K562 (cell line): ENCODE measurements around the gene FAM200A. TPM values are rescaled to one million over a fixed set of nuclear protein-coding genes. Genes with fewer than 3 reads are reported as not detected.

Source experiments
- CREB3 ChIP-seq: fragments of 450-650 bp; conservative IDR thresholded peaks from 2 replicates; pipeline ENCODE4 v1.6.1; 2016; ENCODE audit warnings: missing genetic modification characterization, low read depth, mild to moderate bottlenecking, missing compliant biosample characterization, moderate library complexity
- CREB3L1 ChIP-seq: fragments of 450-650 bp; IDR thresholded peaks from 2 replicates; pipeline ENCODE4 v1.6.1; 2014; ENCODE audit warnings: low read depth, mild to moderate bottlenecking, moderate library complexity, borderline replicate concordance
- EP400 ChIP-seq: fragments of 450-650 bp; IDR thresholded peaks from 2 replicates; pipeline ENCODE4 v1.6.1; 2017; ENCODE audit warnings: antibody characterized with exemption, mild to moderate bottlenecking, moderate library complexity
- GABPB1 ChIP-seq: sonication (generic); formaldehyde crosslinking; IDR thresholded peaks from 2 replicates; pipeline ENCODE4 v1.8.0; 2022; ENCODE audit warnings: mild to moderate bottlenecking, missing genetic modification reagents
- HMG20A ChIP-seq: fragments of 450-650 bp; formaldehyde crosslinking; conservative IDR thresholded peaks from 2 replicates; pipeline ENCODE4 v1.4.0; 2020; ENCODE audit warnings: mild to moderate bottlenecking, mixed read lengths
- JUN ChIP-seq, 2 experiments: sonication (generic) in 1 of 2; formaldehyde crosslinking in 1 of 2; IDR thresholded peaks; 2 replicates each; pipeline versions ENCODE4 v1.6.1 to v1.8.0; 2012 to 2022; ENCODE audit warnings: borderline replicate concordance in 2 of 2, mild to moderate bottlenecking in 2 of 2, improper control_type of control experiment in 1 of 2, low read depth in 1 of 2, low read length in 1 of 2, missing genetic modification reagents in 1 of 2
- JUNB ChIP-seq: fragments of 450-650 bp; formaldehyde crosslinking; conservative IDR thresholded peaks from 2 replicates; pipeline ENCODE4 v1.4.0; 2020; ENCODE audit warnings: mild to moderate bottlenecking
- MEF2A ChIP-seq: IDR thresholded peaks from 2 replicates; pipeline ENCODE4 v1.6.1; 2011; ENCODE audit warnings: low read depth, mild to moderate bottlenecking, low read length, moderate library complexity; ENCODE audit not compliant: control insufficient read depth
- PRDM10 ChIP-seq: fragments of 450-650 bp; IDR thresholded peaks from 2 replicates; pipeline ENCODE4 v1.6.1; 2018; ENCODE audit not compliant: partially characterized antibody
- PRMT5 ChIP-seq: sonication (generic); formaldehyde crosslinking; IDR thresholded peaks from 2 replicates; pipeline ENCODE4 v1.5.0; 2020; ENCODE audit warnings: missing genetic modification reagents
- PTTG1 ChIP-seq: fragments of 450-650 bp; IDR thresholded peaks from 2 replicates; pipeline ENCODE4 v1.6.1; 2016; ENCODE audit warnings: low read depth, mild to moderate bottlenecking, missing genetic modification characterization, missing compliant biosample characterization
- RUNX1 ChIP-seq: sonication (generic); IDR thresholded peaks from 2 replicates; pipeline ENCODE4 v1.6.1; 2016; ENCODE audit warnings: antibody characterized with exemption, low read depth
- TRIM24 ChIP-seq, 2 experiments: fragments of 450-650 bp; IDR thresholded peaks; 2 replicates each; pipeline ENCODE4 v1.6.1; 2016
- ZBTB49 ChIP-seq: sonication (generic); formaldehyde crosslinking; IDR thresholded peaks from 2 replicates; pipeline ENCODE4 v1.8.0; 2022; ENCODE audit warnings: missing genetic modification reagents, mild to moderate bottlenecking, borderline replicate concordance
- ZKSCAN8 ChIP-seq: fragments of 200-800 bp; sonication (Bioruptor generic); IDR thresholded peaks from 2 replicates; pipeline ENCODE4 v1.6.1; 2016; ENCODE audit warnings: missing genetic modification characterization, missing compliant biosample characterization
- ZNF707 ChIP-seq: fragments of 250-450 bp; sonication (Bioruptor Pico); conservative IDR thresholded peaks from 2 replicates; pipeline ENCODE4 v1.8.0; 2022; ENCODE audit warnings: inconsistent platforms, mild to moderate bottlenecking, moderate library complexity
- polyA plus RNA-seq, 8 experiments: library from polyadenylated mRNA; depleted of rRNA in 4 of 8; stranded (reverse) in 5 of 8; unstranded in 3 of 8; fragments of >200 nt; fragmentation: Nextera tagmentation in 2 of 8; fragmentation: Illumina TruSeq in 1 of 8; extraction: Ambion mirVana in 2 of 8; extraction: Trizol in 1 of 8; gene quantifications; 2 replicates each; pipeline versions ENCODE4 v1.2.1 to v1.2.3, GENCODE V29; 2011 to 2014; ENCODE audit warnings: inconsistent platforms in 1 of 8, missing spikeins in 1 of 8
- total RNA-seq, 7 experiments: library from RNA; depleted of rRNA in 6 of 7; stranded (reverse); fragments of >200 nt in 6 of 7; fragmentation: Illumina TruSeq in 2 of 7; extraction: Trizol in 2 of 7; gene quantifications; 2 replicates each; pipeline versions ENCODE4 v1.2.1 to v1.2.3, GENCODE V29; 2011 to 2021; ENCODE audit warnings: low replicate concordance in 1 of 7

Gene FAM200A
- total and polyA plus RNA-seq, 9 of the 15 experiments (the other 6 are each of a cell fraction or from before 2014, with no cell fraction given): 3.3 to 11.2 (median 8.3) TPM

- no peak for TF ChIP-seq MEF2A
- TF ChIP-seq HMG20A: no peak
- TF ChIP-seq RUNX1: 0 out of 2 replicates have a peak, but pooled peaks have one; percentile 7
- no peak for TF ChIP-seq CREB3
- peak; percentile 89 for TF ChIP-seq GABPB1 (CRISPR knock-in tag)
- peak; percentile 26 for TF ChIP-seq PRDM10
- no peak for TF ChIP-seq ZKSCAN8 (CRISPR knock-in tag)
- TF ChIP-seq JUN (IDR thresholded peaks at IDR 0.05; ENCODE audit: borderline replicate concordance, low read depth, low read length): peak; percentile 32; the same call in 1 of the 2 replicates
- TF ChIP-seq JUN (CRISPR knock-in tag; IDR thresholded peaks at IDR 0.05; ENCODE audit: borderline replicate concordance): 0 out of 2 replicates have a peak, but pooled peaks have one; percentile 37
- peak in 1 of 2 experiments; percentile 43; a peak in 1 of 4 replicates for TF ChIP-seq TRIM24 (IDR thresholded peaks at IDR 0.05)
- peak; percentile 75; the same call in 1 of the 2 replicates for TF ChIP-seq CREB3L1
- TF ChIP-seq ZBTB49: no peak
- no peak for TF ChIP-seq PRMT5 (CRISPR knock-in tag)
- TF ChIP-seq PTTG1: no peak
- no peak for TF ChIP-seq ZNF707
- TF ChIP-seq EP400: peak; percentile 98
- no peak for TF ChIP-seq JUNB
Measured at GRCh38 chr7:99558306-99559174, 6.6 kb upstream of the FAM200A start, which contains the start of gene ZNF655 (continued).
